Stimulated activated naive B cell treated with anti-CD40 and anti-IgM and Interleukin-4, amounts not matched to agents 10 μg/mL and 1 μg/mL and 100 μg/mL, for 72 hours (primary cell): ENCODE results near the gene CLDN18.

ENCODE experiments used
- ATAC-seq, 2 donors: fragments of 150-1000 bp; cut with Tn5 transposase; replicated peaks; 2 replicates each; pipeline ENCODE4 v1.10.0; 2021; ENCODE audit warnings: moderate library complexity in 1 of 2
- DNase-seq: peaks from one replicate; pipeline ENCODE4 v3.0.0; 2021
- H3K27ac Mint-ChIP-seq: one replicate; pipeline ENCODE4 v1.8.0; 2022; ENCODE audit warnings: mild to moderate bottlenecking, mixed read lengths
- H3K27me3 Mint-ChIP-seq, 2 donors: one replicate each; pipeline ENCODE4 v1.8.0; 2022; ENCODE audit warnings: mixed read lengths in 2 of 2
- H3K36me3 Mint-ChIP-seq, 2 donors: one replicate each; pipeline ENCODE4 v1.8.0; 2022; ENCODE audit warnings: mixed read lengths in 2 of 2, mild to moderate bottlenecking in 1 of 2
- H3K4me1 Mint-ChIP-seq, 2 donors: one replicate each; pipeline ENCODE4 v1.8.0; 2022; ENCODE audit warnings: mixed read lengths in 2 of 2, mild to moderate bottlenecking in 1 of 2
- H3K4me3 Mint-ChIP-seq, 2 donors: one replicate each; pipeline ENCODE4 v1.8.0; 2022; ENCODE audit warnings: mild to moderate bottlenecking in 2 of 2, mixed read lengths in 2 of 2, moderate library complexity in 1 of 2
- H3K9me3 Mint-ChIP-seq, 2 donors: one replicate each; pipeline ENCODE4 v1.8.0; 2022; ENCODE audit warnings: mixed read lengths in 2 of 2, mild to moderate bottlenecking in 1 of 2

CLDN18 gene

DNA sequence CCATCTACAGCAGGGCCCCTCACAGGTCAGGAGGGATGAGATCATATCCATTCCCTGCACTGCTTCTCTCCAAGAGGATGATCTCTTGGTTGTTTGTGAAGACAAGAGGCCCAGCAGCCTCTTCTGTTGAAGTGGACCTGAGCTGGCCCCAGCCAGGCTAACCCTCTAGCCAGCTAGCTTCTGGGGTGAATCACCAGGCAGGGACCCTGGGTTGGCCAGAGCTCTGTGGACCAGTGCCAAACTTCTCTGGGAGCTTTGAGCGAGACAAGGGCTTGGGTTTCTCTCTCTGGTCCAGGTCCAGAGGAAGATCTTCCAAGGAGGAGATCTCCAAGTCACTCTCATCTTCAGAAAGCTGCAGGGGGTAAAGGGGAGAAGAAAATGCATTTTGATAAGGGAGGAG, 52.7 kb downstream of the CLDN18 start:
- Mint-ChIP-seq H3K4me1 (peaks cover 7 to 10% of the 10 kb centered on the region in 2 donors), H3K27me3 (no peaks in the 10 kb centered on the region), H3K27ac (no peak overlapping the region), H3K36me3 (no peaks in the 10 kb centered on the region), H3K4me3 (no peak overlapping the region), H3K9me3 (no peaks in the 10 kb centered on the region)
- DNase-seq (no peak), ATAC-seq (no peak)

DNA sequence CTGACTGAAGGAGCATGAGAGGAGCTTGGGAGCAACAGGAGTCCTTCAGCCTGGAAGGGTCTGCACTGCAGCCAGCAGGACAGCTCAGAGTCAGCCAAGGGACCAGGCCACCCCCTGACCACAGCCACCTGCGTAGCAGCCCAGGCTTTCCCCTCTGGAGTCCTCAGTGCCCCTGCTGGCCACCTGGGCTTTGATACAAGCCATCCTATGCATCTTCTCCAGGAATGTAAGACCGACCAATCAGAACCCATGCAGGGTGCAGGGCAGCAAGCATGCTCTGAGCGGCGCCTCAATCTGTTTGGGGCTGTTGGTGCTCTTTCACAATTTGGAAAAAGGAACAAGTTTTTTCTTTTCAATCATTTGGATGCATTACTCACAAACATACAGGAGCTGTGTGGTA, 53.5 kb downstream of the CLDN18 start:
- ATAC-seq = no peak
- no peak for DNase-seq
- H3K36me3 Mint-ChIP-seq = no peaks in the 10 kb centered on the region
- H3K9me3 Mint-ChIP-seq = no peaks in the 10 kb centered on the region
- H3K27me3 Mint-ChIP-seq = peaks cover under 1 to 1% of the 10 kb centered on the region in 2 donors
- peaks cover 7 to 10% of the 10 kb centered on the region in 2 donors for H3K4me1 Mint-ChIP-seq
- no peak overlapping the region for H3K4me3 Mint-ChIP-seq
- no peak overlapping the region for H3K27ac Mint-ChIP-seq

DNA sequence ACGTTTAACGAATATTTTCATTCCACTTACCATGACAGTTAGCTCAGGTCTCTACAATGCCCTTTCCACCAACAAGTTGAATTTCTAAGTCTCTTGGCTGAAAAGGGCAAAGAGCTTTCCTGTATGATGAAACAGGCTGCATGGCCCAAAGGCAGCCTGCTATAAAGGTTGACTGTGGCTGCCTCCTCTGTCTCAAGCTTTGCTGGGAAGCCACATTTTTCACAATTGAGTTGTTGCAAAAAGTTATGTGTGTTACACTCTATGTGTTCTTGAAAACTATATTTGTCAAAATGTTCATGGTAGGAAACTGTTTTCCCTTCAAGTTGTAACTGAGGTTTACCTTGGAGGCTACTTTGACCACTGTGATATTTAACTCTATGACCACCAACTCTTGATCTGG, 56.0 kb downstream of the CLDN18 start:
- Mint-ChIP-seq H3K9me3 (no peaks in the 10 kb centered on the region), H3K36me3 (no peaks in the 10 kb centered on the region), H3K4me3 (no peak overlapping the region), H3K4me1 (peaks cover 2 to 8% of the 10 kb centered on the region in 2 donors), H3K27ac (peak overlapping the region; percentile 82), H3K27me3 (peaks cover 11 to 15% of the 10 kb centered on the region in 2 donors)
- ATAC-seq = peak in 1 of 2 donors; percentile 6
- DNase-seq = no peak

DNA sequence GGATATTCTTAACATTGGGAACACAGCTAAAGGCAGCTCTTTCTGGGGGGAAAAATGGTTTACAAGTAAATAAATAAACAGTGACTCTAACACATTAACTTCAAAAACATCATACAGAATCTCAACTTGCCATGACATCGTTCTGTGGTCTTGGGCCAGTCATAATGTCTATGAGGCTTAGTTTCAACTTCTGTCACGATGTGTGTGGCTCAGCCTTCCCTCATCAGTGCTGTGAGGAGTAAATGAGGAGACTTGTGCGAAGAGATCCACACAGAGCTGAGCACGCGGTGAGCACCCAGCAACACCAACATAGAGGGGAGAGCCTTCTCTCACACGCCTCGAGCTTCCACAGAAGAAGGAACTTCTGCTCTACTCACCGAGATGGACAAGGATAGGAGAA, 56.4 kb downstream of the CLDN18 start:
- H3K27me3 Mint-ChIP-seq = peaks cover 11 to 19% of the 10 kb centered on the region in 2 donors
- DNase-seq (no peak), ATAC-seq (peak; percentile 54 to 79)
- H3K4me3 Mint-ChIP-seq = no peak overlapping the region
- H3K9me3 Mint-ChIP-seq = no peaks in the 10 kb centered on the region
- peaks cover 0 to 6% of the 10 kb centered on the region in 2 donors for H3K4me1 Mint-ChIP-seq
- no peaks in the 10 kb centered on the region for H3K36me3 Mint-ChIP-seq
- H3K27ac Mint-ChIP-seq = peak overlapping the region; percentile 82

DNA sequence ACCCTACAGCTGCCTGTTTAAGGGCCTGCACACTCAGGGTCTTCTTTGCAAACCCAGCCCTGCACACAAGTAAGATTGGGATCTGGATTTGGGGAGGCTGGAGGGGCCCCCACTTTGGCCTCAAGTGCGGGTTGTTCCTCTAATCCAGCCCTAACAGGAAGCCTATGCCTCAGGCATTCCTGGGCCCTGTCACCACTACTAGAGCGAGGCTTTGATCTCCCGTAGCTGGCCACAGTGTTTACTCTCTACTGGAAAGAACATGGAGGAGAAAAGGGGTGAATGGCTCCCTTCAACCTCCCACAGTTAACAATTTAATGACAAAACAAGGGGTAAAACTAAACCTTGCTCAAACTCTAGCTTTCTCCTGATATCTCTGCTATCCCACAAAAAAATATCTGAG, 57.0 kb downstream of the CLDN18 start:
- no peaks in the 10 kb centered on the region for H3K9me3 Mint-ChIP-seq
- H3K4me3 Mint-ChIP-seq = no peak overlapping the region
- ATAC-seq (no peak), DNase-seq (no peak)
- no peaks in the 10 kb centered on the region for H3K36me3 Mint-ChIP-seq
- H3K4me1 Mint-ChIP-seq = peaks cover 0 to 4% of the 10 kb centered on the region in 2 donors
- H3K27me3 Mint-ChIP-seq = peaks cover 11 to 25% of the 10 kb centered on the region in 2 donors
- no peak overlapping the region for H3K27ac Mint-ChIP-seq

DNA sequence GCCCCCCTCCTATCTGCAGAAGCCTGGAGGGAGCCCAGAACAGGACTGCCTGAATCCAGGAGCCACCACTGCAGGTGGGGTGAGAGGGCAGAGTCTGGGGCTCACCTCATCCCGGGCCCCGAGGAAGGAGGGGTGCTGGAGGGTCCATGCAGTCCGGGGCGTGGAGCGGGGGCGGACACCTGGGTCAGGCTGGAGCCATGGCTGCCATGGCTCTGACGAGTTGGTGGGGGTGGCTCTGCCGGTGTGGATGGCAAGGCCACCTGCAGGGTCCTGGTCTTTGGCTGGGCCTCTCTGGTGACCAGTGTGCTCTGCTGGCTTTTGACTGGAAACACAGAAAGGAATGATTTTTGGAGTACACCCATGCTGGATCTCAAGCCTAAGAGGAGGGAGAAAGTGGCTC, 58.1 kb downstream of the CLDN18 start:
- H3K27ac Mint-ChIP-seq = no peak overlapping the region
- DNase-seq (no peak), ATAC-seq (no peak)
- H3K9me3 Mint-ChIP-seq = no peaks in the 10 kb centered on the region
- H3K36me3 Mint-ChIP-seq = no peaks in the 10 kb centered on the region
- H3K4me1 Mint-ChIP-seq = peaks cover 0 to 4% of the 10 kb centered on the region in 2 donors
- H3K27me3 Mint-ChIP-seq = peaks cover 16 to 26% of the 10 kb centered on the region in 2 donors
- no peak overlapping the region for H3K4me3 Mint-ChIP-seq

DNA sequence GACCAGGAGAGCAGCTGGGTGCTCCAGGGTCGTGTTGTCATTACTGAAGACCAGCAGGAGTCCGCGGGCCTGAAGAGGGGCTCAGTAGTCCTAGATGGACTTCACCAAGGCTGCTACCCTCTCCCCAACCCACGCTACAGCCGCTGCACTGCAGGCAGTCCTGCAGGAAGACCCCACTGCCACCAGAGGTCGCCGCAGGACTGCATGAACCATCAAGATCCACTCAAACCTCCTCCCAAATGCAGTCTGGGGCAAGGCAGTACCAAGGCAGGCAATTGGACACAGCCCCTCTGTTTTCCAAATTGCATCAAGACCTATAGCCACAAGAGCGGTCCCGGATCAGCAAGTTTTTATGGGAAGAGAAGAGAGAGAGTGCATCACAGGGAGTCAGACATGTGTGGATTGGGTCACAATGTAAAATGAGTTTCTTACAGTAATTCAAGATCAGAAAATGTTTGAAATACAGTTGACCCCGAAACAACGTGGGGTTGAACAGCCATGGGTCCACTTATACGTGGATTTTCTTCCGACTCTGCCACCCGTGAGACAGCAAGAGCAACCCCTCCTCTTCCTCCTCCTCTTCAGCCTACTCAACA, 58.7 kb downstream of the CLDN18 start:
- peaks cover 0 to 4% of the 10 kb centered on the region in 2 donors for H3K4me1 Mint-ChIP-seq
- H3K27ac Mint-ChIP-seq = no peak overlapping the region
- peak; percentile 82 to 85 for ATAC-seq

DNA sequence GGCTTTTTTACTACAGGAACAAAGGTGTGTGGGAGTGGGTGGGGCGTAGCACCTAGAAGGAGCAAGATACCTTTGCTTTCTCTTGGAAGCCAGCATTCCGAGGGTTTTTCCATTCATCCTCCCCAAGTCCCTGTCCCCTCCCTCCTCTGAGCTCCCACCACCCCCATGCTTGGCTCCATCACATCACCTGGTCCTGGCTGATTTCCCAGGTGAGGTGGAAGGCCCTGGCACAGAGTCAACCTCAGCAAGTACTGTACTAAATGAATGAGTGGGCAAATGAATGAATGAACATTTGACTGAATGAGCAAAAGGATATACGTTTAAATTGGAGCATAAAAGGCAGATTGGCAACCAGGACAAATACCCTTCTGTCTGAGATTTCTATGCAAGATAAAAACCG, 60.0 kb downstream of the CLDN18 start:
- no peak for ATAC-seq
- H3K27me3 Mint-ChIP-seq = peaks cover 22 to 31% of the 10 kb centered on the region in 2 donors
- H3K27ac Mint-ChIP-seq = no peak overlapping the region
- H3K36me3 Mint-ChIP-seq = no peaks in the 10 kb centered on the region
- no peak for DNase-seq
- no peak overlapping the region for H3K4me3 Mint-ChIP-seq
- H3K4me1 Mint-ChIP-seq = peaks cover 0 to 4% of the 10 kb centered on the region in 2 donors
- H3K9me3 Mint-ChIP-seq = peaks cover 0 to 7% of the 10 kb centered on the region in 2 donors

More for the DNA sequence above, 58.7 kb downstream of the CLDN18 start:
- H3K27me3 Mint-ChIP-seq = peaks cover 22 to 31% of the 10 kb centered on the region in 2 donors
- no peak overlapping the region for H3K4me3 Mint-ChIP-seq
- DNase-seq = peak; percentile 54
- H3K9me3 Mint-ChIP-seq = peaks cover 0 to 5% of the 10 kb centered on the region in 2 donors
- no peaks in the 10 kb centered on the region for H3K36me3 Mint-ChIP-seq

DNA sequence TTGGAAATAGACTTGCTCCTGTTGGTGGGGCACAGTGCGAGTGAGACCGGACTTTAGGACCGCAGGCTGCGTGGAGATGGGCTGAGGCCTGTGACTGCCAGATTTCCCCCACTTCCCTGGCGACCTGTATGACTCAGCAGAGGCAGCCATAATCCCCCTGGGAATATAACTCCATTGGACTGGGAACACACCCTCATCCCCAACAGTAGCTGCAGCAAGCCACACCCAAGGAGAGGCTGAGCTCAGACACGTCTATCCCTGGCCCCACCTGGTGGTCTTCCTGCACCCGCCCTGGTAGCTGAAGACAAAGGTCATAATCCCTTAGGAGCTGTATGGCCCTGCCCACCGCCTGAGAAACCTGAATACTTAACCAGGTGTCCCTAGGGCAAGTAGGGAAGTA, 62.8 kb downstream of the CLDN18 start:
- H3K4me3 Mint-ChIP-seq = no peak overlapping the region
- peaks cover 0 to 12% of the 10 kb centered on the region in 2 donors for H3K9me3 Mint-ChIP-seq
- DNase-seq (no peak), ATAC-seq (no peak)
- H3K4me1 Mint-ChIP-seq = no peaks in the 10 kb centered on the region
- H3K27ac Mint-ChIP-seq = peak overlapping the region; percentile 70
- H3K27me3 Mint-ChIP-seq = peaks cover 22 to 37% of the 10 kb centered on the region in 2 donors
- no peaks in the 10 kb centered on the region for H3K36me3 Mint-ChIP-seq

DNA sequence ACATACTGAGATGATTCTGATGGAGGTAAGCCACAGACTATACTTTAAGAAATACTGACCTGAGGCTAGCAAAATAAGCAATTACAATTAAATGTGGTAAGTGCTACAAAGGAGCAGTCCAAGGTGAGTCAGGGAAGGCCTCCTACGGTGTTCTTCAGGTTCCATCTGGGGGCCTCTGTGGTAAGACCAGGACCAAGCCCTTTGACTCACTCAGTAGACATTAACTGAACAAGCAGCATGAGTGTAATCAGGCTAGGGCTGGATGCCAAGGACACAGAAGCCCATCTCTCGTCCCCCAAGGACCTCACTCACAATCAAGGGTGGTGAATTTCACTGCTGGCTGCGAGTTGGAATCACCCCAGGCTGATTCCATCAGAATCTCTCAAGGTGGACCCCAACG, 68.1 kb downstream of the CLDN18 start:
- peaks cover 24 to 28% of the 10 kb centered on the region in 2 donors for H3K27me3 Mint-ChIP-seq
- H3K36me3 Mint-ChIP-seq = no peaks in the 10 kb centered on the region
- H3K9me3 Mint-ChIP-seq = peaks cover 0 to 12% of the 10 kb centered on the region in 2 donors
- no peak overlapping the region for H3K27ac Mint-ChIP-seq
- ATAC-seq = no peak
- no peak for DNase-seq
- no peaks in the 10 kb centered on the region for H3K4me1 Mint-ChIP-seq
- H3K4me3 Mint-ChIP-seq = no peak overlapping the region

DNA sequence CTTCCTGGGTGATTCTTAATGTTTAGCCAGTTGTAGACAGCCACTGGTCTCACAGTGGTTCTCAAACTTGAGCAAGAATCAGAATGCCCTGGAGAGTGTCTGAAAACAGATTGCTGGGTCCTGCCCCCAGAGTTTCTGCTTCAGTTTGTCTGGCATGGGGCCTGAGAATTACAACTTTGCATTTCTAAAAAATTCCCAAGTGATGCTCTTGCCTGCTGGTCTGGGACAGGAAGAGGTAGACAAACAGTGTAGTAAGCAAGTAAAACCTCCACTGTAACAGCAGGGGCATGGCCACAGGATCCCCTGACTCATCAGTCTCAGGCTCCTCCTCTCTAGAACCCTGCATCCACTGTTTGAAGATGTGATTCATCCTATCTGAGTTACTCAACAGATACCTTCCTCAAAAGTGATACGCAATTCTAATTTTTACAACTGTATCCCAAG, 69.0 kb downstream of the CLDN18 start:
- DNase-seq = no peak
- H3K36me3 Mint-ChIP-seq = no peaks in the 10 kb centered on the region
- no peak for ATAC-seq
- peaks cover 19 to 31% of the 10 kb centered on the region in 2 donors for H3K27me3 Mint-ChIP-seq
- H3K4me3 Mint-ChIP-seq = no peak overlapping the region
- no peaks in the 10 kb centered on the region for H3K4me1 Mint-ChIP-seq
- peaks cover 0 to 5% of the 10 kb centered on the region in 2 donors for H3K9me3 Mint-ChIP-seq
- no peak overlapping the region for H3K27ac Mint-ChIP-seq

DNA sequence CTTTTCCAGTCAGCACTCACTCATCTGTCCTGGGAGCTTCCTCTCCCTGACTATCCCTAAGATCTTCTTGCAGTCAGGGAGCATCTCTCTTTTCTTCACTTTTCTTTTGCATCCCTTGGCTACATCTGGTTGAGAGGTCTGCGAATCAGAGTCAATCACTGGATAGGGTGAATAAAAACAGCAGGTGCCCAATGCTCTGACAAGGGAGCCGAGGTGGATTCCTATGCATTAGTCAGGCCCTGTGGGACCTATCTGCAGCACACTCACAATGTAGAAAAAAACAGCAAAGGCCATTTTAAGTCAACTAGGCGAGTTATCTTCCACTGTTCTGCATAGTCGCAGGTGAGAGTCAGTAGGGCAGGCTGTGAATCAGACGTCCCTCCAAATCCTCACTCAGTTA, 69.9 kb downstream of the CLDN18 start:
- Mint-ChIP-seq H3K27me3 (peaks cover 22 to 36% of the 10 kb centered on the region in 2 donors), H3K4me3 (no peak overlapping the region), H3K36me3 (no peaks in the 10 kb centered on the region), H3K4me1 (no peaks in the 10 kb centered on the region), H3K27ac (no peak overlapping the region), H3K9me3 (peaks cover 0 to 5% of the 10 kb centered on the region in 2 donors)
- ATAC-seq = no peak
- no peak for DNase-seq

DNA sequence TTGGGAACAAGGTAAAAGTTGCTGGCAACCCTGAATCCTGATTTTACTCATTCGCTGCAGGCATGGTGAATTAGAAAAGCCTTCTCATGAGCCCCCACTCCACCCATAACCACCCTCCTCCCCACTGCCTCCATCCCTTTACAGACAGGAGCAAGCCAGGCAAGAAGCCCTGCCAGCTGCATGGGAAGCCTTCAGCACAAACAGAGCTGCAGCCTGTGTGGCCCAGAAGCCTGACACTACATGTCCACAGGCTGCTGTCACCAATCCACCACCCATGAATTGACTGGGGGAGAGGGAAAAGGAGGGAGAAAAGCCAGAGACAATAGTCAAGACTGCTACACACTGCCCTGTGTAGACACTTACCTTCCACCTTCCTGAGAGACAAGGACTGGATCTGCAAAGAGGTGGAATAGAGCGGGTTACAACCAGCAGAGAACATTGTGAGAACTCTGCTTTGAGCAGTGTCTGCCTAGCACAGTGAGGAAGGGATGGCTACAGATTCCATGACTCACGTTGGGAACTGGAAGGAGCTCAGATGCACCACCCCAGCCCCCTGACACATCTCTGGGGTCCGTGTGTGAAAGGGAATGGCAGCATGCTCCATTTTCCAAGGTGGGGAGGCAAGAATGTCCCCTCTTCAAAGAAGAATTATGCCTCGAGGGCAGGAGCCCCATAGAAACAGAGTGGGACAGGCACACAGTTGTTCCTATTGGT, 71.6 kb downstream of the CLDN18 start:
- ATAC-seq (no peak), DNase-seq (no peak)
- Mint-ChIP-seq H3K4me1 (no peaks in the 10 kb centered on the region), H3K9me3 (no peaks in the 10 kb centered on the region), H3K27ac (no peak overlapping the region), H3K27me3 (peaks cover 22 to 34% of the 10 kb centered on the region in 2 donors), H3K36me3 (no peaks in the 10 kb centered on the region), H3K4me3 (no peak overlapping the region)

DNA sequence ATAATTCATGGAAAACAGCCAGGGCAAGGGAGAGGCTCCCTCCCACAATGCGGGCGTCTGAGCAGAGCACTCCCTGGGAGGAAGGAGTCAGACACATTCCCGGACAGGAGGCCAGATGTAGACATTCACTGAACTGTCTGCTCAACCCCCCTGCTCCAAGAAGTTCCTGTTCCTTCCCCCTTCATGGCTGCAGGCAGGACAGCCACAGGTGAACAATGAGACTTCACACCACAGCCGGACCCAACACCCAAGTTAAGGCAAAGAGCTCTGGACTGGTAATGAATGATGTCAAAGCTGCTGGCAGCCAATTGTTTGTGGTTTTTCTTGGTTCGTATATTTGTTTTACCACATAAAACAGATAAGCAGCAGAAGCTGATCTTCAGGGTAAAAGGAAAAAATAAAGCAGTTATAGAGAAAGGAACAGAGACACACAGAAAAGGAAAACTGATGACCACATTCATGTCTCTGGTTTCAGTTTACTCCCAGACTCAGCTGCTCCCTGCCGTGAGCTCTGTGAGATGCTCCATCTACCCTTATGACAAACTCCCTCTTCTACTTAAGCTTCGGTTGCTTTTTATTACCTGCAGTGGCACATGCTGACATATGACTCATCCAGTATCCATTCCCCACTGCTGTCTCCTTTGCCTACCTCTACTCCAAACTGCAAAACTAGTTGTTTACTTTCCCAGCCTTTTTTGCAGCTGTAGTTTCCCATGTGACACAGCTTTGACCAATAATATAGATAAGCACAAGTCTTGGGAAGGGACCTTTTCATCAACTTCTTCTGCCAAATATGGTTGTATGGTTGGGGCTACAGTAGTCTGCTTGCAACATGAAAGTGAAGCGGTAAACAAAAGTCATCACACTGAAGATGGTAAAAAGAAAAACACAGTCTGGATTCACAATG, 72.4 kb downstream of the CLDN18 start:
- H3K27ac Mint-ChIP-seq = no peak overlapping the region
- H3K27me3 Mint-ChIP-seq = peaks cover 22 to 34% of the 10 kb centered on the region in 2 donors
- no peak for DNase-seq
- no peak for ATAC-seq
- H3K36me3 Mint-ChIP-seq = no peaks in the 10 kb centered on the region
- H3K4me1 Mint-ChIP-seq = no peaks in the 10 kb centered on the region
- H3K4me3 Mint-ChIP-seq = no peak overlapping the region
- H3K9me3 Mint-ChIP-seq = no peaks in the 10 kb centered on the region
